CD4-positive, alpha-beta T cell treated with Interferon alpha-2 for 1 hour (primary cell): ENCODE measurements around the gene USP21.

Source experiments
- DNase-seq, 2 donors: peaks; one replicate each; pipeline ENCODE4 v3.0.0-alpha.2; 2020 to 2022

Gene USP21

GRCh38 chr1:161172776-161173376, 13.6 kb downstream of the USP21 start:
- DNase-seq, result no peak

DNA sequence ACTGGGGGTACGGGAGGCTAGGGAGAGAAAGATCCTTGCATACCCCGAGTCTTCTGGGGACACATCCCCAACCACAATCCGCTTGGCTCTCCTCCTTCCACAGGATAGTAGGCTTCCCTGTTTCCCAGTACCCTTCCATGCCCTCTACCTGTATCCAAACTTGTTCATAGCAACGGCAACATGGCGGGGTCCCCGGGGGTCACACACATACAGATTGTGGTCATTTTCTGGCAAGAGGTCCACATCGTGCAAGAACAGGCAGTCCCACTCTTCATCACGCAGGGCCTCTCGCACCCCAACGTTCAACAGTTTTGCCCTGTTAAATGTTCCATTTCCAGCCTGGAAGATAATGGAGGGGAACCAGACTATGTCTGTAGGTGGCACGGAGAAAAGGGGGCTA, 14.4 kb downstream of the USP21 start:
- no peak for DNase-seq

GRCh38 chr1:161174911-161175310, 15.6 kb downstream of the USP21 start:
- DNase-seq, result no peak

DNA sequence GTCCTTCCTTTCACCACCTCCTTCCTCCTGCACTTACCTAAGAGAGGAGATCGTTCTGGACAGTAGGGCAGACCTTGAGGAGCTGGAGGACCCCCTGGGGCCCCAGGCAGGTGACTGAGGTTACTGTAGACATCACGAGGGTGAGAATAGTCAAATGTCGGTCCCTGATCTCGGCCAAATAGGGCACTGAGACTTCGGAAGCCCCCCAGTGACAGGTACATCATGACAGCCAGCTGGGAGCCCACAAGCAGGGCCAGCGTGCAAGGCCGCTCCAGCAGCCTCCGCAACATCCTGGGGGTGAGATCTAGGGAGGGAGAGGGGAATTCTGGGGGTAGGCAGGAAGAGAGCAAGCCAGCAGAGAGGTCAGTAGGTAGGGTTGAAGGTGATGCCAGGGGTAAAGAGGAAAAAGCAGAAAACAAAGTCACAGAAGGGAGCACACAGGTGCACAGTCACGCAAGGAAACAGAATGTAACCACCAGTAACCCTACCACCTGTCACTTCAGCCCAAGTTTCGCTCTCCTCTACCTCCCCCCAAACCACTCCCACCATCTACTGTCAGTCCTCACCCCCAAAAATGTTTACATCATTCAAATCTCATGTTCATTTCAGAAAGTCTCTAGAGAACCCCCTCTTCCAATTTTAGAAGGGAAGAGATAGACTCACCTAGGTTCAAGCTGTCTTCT, 16.6 kb downstream of the USP21 start:
- DNase-seq, result no peak

DNA sequence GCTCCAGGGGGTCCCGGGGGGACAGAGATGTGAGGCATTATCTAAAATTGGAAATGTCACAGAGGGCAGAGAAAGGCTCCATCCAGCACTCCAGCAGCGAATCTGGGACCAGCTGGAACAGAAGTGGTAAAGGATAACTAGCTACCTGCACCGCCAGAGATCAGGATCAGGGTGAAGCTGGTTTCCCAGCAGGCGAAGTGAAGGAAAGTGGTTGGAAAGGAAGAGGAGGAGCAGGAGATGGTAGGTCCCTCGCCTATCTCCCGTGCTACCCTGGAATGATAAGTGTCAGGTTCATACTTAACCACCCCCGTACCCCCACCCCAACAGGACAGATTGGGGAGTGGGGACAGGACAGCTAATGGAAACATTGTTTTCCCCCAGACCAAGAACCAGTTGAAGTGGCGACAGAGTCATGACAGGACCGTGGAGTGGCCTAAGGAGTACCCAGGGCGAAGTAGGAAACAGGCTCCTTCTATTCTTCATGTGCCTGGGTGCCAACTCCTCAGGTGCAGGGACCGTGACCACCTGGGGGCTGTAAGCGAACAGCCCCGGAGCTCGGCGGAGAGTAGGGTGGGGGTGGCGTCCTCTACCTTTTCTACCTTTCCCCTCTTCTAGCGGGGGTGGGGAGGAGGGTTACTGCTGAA, 17.3 kb downstream of the USP21 start:
- DNase-seq, result no peak

GRCh38 chr1:161177112-161177935, 18.0 kb downstream of the USP21 start, which contains the start of gene B4GALT3:
TSS of gene B4GALT3 (minus strand) at chr1:161177507. CDS start at chr1:161176060, 1,447 bp downstream.
- DNase-seq, result peak; percentile 87 to 94

DNA sequence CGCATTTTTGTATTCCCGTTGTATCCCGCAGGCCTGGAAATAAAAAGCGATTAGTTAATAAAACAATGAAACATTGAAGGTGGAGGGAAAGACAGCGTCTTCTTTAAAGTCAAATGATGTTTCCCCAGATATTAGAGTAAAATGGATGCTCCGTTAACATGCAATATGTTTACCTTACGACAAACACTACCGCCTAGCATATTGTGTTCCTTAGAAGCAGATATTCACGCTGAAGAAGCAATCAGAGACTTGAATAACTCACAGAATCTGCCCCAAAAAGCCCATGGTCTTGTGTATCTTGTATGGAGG, 18.6 kb downstream of the USP21 start:
- DNase-seq, result no peak

DNA sequence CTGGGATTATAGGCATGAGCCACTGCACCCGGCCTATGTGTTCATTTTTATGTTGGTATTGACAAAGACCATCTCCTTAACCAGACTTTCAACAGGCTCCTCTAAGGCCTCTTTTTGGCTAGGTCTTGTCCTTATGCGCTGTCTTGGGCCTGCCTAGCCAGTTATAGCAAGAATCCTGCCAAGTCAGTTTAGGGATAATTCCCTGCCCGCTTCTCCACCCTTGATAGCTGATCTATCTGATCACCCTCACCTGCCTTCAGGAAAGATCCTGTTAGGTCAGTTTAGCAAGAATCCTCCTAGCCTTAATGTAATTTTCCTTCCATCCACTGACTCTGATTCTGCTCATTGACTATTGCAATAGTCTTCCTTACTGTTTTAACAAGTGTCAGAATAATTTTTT, 20.4 kb downstream of the USP21 start:
- no peak for DNase-seq

DNA sequence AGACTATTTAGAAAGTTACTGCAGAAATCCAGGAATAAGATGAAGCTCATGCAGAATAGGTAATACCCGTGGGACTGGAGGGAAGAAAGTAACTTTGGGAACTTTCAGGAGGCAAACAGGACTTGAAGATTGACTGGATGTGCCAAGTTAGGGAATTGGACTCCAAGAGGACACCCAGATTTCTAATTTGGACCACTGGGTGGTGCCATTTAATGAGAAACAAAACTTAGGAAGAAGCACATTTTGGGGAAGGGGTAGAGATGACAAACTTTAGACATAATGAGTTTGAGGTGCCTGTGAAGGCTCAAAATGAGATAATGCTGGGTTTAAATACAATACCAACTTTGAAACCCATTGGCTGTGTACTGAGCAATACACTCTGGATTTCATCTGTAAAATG, 21.3 kb downstream of the USP21 start:
- peak in 1 of 2 donors; percentile 39 for DNase-seq

- peak; percentile 62 to 78 for DNase-seq
Observed at GRCh38 chr1:161182214-161182613, 22.9 kb downstream of the USP21 start.

GRCh38 chr1:161185282-161185682, 26.0 kb downstream of the USP21 start:
- DNase-seq, result peak; percentile 86 to 93

GRCh38 chr1:161185732-161186311, 26.5 kb downstream of the USP21 start:
- DNase-seq, result peak; percentile 35 to 42

GRCh38 chr1:161187311-161187710, 28.0 kb downstream of the USP21 start:
- no peak for DNase-seq

DNA sequence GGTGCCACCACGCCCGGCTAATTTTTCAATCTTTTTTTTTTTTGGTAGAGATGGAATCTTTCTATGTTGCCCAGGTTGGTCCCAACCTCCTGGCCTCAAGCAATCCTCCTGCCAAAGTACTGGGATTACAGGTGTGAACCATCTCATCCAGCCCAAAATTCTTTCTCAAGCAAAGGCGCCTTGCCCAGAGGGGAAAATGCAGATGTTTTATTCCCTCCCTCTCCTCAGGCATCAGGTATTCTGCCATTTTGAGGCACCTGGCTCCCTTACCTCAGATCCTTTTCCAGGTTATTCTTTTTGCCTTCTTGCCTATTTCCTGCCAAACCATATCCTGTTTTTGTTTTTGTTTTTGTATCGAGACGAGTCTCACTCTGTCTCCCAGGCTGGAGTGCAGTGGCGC, 29.1 kb downstream of the USP21 start:
- no peak for DNase-seq

GRCh38 chr1:161189036-161189435, 29.7 kb downstream of the USP21 start:
- no peak for DNase-seq

DNA sequence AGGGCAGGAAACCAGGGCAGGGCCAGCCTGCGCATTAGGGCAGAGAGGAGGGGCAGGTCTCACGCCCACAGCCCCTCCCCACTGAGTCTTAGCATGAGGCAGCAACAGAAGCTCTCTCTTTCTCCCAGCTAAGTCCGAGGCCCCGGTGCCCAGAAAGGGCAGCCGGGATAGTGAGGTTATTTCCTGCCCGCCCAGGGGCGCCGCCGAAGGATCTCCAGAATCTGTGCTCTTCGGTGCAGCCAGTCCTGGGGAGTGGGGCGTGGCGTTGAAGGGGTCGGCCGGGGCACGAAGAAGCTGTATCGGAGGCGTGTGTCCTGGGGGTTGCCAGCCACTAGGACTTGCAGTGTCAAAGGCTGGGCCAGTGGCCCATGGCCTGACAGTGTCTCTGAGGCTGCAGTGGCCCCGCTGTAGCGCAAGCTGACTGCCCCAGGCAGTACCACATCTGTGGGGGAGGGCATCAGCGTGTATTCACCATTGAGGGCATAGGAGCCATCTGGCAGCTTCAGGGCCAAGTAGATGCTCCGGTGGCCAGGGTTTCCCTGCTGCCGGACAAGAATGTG, 31.7 kb downstream of the USP21 start:
- no peak for DNase-seq

DNA sequence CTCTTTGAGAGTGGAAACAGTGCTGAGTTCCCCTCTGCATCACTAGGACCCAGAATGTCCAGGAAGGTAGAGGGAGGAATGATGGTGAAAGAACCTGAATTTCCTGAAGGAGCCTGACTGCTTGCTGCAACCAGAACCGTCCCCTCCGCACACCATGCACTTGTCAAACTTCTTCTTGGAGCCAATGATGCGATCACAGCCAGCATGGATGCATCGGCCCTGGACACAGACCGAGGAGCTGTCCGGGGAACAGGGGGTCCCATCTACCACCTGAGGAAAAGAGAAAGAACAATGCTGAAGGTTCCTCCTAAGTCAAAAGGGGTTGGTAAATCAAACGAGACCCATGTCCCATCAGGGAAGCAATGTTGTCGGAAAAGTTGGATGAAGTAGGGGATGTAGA, 32.7 kb downstream of the USP21 start:
- no peak for DNase-seq

GRCh38 chr1:161192476-161193465, 33.5 kb downstream of the USP21 start:
- peak; percentile 79 to 84 for DNase-seq

DNA sequence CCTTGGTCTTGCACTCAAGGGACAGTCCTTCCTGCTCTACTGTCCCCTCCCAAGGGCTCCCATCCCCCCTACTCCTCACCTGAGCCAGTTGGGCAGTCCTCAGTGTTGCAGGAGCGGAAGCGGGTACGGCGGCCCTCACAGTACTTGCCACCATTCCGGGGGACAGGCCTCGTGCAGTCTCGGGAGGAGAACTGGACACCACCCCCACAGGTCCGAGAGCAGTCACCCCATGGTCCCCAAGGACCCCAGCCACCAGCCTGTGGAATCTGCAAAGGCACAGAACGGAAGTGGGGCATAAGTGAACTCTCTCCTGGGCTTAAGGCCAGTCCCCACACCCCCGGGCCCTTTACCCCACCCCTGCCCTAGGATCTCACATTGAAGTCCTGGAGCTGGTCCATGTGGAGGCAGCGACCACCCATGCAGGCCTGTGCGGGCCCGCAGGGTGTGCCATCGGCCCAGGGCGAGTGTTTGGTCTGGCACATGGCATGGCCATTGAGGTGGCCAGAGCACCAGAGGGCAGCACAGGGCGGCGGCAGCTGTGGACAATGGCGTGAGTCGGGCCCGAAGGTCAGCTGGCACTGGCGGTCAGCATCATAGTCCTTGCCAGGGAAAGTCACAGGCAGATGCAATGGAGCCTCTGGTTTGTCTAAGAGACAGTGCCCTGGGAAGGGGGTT, 34.4 kb downstream of the USP21 start:
- no peak for DNase-seq

GRCh38 chr1:161195171-161195570, 35.9 kb downstream of the USP21 start:
- no peak for DNase-seq

DNA sequence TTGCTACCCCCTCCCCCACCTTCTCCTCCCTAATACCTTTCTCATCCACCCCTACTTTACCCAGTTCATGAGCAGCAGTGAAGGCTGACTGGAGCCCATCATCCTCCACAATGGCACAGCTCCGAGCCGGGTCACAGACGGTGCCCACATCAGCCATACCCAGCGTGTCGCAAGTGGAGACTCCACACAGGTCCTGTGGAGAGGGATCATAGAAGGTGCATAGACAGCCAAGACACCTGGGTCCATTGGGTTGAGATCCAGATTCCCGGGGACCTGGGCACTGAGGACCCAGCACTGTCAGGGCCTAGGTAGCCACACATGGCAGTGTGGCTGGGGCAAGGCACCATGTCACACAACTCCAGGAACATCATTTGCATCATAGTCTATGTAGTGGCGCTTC, 36.8 kb downstream of the USP21 start:
- no peak for DNase-seq
